Measurements from ENCODE around the gene GAPT.

Gene GAPT

DNA sequence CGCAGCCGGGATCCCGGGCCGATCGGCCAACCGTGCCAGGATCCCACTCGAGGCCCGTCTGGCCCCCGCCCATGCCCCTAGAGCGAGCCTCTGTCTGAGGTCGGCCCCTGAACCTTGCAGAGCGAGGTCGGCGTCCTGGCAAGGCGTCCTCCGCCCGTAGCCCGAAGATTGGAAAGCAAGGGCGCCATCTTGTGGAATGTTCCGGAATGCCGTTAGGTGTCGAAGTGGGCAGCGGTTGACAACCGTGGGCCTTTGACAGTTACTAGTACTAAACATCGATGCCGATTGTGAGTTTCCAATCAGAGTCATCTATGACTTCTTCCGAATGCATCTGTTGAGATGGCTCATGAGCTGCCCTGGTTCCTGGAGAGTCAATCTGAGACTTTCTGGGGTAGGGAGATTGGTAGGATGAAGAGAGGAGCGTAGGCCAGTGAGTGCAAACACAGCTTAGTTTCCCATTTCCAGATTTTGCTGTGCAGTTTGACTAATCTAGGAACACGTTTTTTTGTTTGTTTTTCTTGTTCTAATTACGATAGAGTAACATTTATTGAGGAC, 30.4 kb upstream of the GAPT start:
- in situ Hi-C loops (cut with HindIII; ENCODE audit: low sequenced_read_pairs), result loop anchor here (5.0 kb wide), 3 partner anchors 684 to 1159 kb away; no protein-coding TSS in a partner anchor

DNA sequence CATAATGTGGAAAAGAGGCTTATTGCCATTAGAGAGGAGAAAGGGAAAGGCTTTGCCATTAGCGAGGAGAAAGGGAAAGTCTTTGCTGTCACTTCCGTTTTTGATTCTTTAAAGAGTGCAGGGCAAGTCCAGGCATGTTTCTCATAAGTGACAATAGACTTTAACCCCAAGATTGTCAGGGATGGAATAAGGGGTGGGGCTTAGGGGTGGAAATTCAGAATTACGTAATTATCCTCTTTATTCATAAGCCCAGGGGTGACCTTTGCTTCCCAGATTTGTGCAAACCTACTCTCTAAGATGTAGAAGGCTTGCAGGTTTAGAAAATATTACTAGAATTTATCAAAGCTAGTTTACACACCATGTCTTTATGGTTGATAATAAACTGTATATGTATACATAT, 29.1 kb upstream of the GAPT start:
- in situ Hi-C loops (cut with HindIII; ENCODE audit: low sequenced_read_pairs), result loop anchor here (5.0 kb wide), 3 partner anchors 685 to 1160 kb away; no protein-coding TSS in a partner anchor

DNA sequence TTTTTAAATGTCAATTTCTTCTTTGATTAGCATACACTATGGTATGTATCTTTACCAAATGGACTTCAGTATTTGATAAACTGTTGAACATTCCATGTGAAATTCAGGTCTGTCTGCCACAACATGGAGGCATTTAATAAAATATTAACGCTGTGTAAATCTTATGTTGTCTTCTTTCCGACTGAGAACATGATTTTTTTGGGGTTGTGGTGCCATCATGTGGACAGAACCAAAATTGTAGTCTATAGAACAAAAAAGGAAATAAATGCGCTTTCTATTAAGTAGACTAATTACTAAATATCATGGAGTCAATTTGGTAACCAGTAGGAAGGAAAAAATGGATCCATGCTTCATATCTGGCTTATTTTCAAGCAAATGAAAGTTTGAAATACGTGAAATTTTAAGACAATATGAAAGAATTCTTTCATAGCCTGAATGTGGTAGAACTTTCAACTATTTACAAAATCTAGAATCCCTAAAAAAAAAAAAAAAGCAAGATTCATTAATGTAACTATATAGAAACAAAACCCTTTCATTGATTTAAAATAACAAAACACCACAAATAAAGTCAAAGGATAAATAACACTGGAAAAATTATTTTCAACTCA, 28.5 kb upstream of the GAPT start:
- in situ Hi-C loops (cut with HindIII; ENCODE audit: low sequenced_read_pairs), result loop anchor here (5.0 kb wide), 3 partner anchors 685 to 1160 kb away; no protein-coding TSS in a partner anchor

DNA sequence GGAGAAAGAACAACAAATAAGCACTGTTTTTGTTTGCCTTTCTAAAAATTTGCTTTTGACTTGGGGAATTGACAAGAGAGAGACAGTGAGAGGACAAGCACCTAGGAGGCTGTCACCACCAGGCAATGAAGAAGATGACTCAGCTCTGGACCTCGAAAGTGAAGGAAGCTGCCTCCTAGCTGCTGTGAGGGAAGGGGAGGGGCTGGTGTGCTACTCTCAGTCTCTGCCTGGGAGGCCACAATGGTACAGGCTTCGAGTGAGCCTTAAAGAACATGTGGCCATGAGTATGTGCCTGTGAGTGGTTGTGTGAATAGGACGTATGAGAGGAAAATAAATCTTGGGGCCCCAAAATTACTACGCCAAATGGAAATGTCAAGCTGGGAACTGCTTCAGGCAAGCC, 24.3 kb upstream of the GAPT start:
- in situ Hi-C loops (cut with HindIII; ENCODE audit: low sequenced_read_pairs), result no loop called here

DNA sequence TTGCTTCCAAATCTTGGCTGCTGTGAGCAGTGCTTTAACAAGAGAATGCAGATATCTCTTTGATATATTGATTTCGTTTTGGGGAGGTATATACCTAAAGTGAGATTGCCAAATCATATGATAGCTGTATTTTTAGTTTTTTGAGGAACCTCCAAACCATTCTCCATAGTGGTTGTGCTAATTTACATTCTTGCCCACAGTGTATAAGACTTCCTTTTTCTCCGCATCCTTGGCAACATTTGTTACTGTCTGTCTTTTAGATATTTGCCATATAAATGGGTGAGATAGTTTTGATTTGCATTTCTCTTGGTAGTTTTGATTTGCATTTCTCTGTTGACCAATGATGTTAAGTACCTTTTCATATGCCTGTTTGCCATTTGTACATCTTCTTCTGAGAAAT, 21.3 kb upstream of the GAPT start:
- in situ Hi-C loops (cut with HindIII; ENCODE audit: low sequenced_read_pairs), result no loop called here

DNA sequence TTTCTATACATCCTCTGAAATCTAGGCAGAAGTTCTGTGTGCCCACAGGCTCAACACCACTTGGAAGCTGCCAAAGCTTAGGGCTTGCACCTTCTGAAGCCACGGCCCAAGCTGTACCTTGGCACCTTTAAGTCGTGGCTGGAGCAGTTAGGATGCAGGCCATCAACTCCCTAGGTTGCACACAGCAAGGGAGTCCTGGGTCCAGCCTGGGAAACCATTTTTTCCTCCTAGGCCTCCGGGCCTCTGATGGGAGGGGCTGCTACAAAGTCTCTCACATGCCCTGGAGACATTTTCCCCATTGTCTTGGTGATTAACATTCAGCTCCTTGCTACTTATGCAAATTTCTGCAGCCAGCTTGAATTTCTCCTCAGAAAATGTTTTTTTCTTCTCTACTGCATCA, 15.8 kb upstream of the GAPT start:
- in situ Hi-C loops (cut with HindIII; ENCODE audit: low sequenced_read_pairs), result no loop called here

DNA sequence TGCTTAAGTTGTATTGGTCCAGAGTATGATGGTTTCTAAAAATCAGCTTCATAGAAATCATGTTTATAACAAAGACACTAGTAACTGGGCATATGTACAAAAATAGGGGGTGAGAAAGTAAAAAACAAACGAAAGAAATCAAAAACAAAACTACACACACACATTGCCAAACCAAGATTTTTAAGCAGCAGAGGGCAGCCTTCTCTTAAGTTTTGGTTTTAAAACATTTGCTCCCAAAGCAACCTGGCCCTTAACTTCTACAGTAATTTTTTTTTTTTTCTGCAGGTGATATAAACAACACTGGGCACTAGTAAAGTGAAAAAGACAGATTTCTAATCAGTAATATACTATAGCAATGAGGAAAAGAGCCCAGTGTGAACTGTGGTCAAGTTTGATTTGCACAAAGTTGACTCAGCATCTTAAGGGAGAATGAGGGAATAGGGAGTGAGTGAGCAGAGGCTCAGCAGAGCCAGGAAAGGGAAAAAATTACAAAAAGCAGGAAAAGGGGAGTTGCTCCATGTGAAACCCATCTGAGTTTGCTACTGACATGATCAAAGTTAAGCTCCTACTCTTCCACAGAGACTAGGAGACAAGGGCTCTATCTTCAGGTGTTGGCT, 13.4 kb upstream of the GAPT start:
- in situ Hi-C loops (cut with HindIII; ENCODE audit: low sequenced_read_pairs), result no loop called here

DNA sequence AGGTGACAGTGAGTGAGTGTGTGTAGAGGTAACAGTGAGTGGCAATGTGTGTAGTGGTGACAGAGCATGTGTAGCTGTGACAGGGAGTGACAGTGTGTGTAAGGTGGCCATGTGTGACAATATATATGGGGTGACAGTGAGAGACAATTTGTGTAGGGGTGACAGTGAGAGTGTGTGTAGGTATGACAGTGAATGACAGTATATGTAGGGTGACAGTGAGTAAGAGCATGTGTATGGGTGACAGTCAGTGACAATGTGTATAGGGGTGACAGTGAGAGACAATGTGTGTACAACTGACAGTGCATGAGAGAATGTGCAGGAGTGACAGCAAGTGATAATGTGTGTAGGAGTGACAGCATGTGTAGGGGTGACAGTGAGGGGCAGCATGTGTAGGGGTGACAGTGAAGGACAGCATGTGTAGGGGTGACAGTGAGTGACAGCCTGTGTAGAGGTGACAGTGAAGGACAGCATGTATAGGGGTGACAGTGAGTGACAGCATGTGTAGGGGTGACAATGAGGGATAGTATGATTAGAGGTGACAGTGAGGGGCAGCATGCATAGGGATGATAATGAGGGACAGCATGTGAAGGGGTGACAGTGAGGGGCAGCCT, 10.1 kb upstream of the GAPT start:
- in situ Hi-C loops (cut with HindIII; ENCODE audit: low sequenced_read_pairs), result no loop called here

DNA sequence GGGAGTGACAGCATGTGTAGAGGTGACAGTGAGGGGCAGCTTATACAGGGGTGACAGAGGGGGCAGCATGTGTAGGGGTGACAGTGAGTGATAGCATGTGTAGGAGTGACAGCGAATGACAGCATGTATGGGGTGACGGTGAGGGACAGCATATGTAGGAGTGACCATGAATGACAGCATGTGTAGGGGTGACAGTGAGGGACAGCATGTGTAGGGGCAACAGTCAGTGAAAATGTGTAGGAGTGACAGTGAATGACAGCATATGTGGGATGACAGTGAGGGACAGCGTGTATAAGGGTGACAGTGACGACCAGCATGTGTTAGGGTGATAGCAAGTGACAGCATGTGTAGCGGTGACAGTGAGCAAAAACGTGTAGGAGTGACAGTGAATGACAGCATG, 9.4 kb upstream of the GAPT start:
- in situ Hi-C loops (cut with HindIII; ENCODE audit: low sequenced_read_pairs), result no loop called here

DNA sequence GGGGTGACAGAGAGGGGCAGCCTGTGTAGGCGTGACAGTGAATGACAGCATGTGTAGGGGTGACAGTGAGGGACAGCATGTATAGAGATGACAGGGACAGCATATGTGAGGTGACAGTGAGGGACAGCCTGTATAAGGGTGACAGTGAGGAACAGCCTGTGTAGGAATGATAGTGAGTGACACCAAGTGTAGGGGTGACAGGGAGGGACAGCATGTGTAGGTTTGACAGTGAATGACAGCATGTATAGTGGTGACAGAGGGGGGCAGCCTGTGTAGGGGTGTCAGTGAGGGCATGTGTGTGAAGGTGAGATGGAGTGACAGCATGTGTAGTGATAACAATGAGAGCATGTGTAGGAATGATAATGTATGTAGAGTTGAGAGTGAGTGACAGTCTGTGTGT, 8.7 kb upstream of the GAPT start:
- in situ Hi-C loops (cut with HindIII; ENCODE audit: low sequenced_read_pairs), result no loop called here

DNA sequence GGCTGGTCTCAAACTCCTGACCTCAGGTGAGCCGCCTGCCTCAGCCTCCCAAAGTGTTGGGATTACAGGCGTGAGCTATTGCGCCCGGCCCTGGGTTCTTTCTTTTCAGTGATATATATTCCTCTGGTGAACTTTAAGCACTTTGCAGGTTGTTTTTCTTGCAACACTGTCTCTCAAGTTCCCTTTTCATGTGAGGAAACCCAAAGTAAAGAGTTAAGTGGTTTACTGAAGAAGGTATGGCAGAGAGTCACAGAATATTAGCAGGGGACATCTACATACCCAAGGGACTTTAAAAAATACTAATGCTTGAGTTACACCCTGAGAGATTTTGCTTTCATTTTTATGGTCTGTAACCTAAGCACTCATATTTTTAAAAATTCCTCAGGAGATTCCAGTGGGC, 6.7 kb upstream of the GAPT start:
- in situ Hi-C loops (cut with HindIII; ENCODE audit: low sequenced_read_pairs), result no loop called here

DNA sequence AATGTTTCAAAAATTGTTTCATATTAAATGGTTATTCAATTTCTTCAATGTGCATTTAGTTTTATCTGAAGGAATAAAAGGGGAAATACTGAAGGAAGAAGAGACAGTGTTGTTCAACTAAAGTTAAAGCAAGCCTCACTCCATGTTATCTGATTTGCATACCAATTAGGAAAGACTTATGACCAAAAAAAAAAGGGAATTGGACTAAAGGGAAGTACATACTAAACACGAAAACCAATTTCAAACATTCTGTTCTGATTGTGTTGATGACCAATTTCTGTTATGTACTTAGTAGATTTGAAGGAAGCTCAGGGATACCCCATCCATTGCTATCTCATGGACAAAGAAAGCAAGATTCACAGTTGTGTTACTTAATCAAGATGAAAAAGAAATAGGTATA, 4.9 kb upstream of the GAPT start:
- in situ Hi-C loops (cut with HindIII; ENCODE audit: low sequenced_read_pairs), result no loop called here

DNA sequence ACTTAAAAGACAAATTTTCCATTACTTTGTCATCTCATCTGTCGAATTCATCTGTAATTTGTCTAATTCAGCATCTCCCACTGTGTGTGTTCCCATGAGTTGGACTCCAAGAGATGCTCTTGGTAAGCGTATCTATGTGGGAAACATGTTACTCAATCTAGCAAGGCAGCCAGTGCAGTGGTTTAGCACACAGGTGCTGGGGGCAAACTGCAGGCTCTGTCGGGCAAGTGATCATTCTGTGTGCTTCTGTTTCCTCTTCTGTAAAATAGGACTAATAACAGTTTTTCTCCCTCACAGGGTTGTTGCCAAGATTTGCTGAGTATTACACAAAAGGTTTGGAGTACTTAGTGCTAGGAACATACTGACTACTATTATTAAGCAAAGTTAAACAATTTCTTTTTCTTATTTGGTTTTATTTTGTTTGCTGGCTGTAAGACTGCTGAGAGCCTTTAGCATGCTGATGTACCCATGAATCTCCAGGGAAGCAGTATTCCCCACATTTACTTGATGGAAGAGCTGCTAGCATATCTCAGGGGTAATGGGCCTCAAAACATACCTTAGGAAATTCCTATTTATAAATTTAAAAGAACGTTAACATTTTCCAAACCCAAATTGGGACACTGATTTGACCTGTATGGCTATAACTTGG, 709 bp upstream of the GAPT start:
- in situ Hi-C loops (cut with HindIII; ENCODE audit: low sequenced_read_pairs), result no loop called here

DNA sequence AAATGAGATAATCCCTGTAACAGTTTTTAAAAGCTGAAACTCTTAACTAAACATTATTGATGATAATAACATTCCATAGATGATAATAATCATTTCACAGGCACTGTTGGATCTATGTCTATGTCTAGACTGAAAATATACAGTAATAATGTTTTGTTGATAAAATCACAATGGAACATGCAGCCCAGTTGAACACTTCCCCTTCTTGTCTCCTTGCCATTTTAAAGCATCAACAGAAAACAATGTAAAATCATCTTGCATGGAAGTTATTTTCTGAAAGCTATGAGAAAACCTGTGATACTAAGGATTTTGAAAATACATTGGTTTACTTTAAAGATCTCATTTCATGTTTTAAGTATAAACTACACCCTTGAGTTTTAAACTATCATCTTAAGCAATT, 1.9 kb downstream of the GAPT start:
- in situ Hi-C loops (cut with HindIII; ENCODE audit: low sequenced_read_pairs), result no loop called here

DNA sequence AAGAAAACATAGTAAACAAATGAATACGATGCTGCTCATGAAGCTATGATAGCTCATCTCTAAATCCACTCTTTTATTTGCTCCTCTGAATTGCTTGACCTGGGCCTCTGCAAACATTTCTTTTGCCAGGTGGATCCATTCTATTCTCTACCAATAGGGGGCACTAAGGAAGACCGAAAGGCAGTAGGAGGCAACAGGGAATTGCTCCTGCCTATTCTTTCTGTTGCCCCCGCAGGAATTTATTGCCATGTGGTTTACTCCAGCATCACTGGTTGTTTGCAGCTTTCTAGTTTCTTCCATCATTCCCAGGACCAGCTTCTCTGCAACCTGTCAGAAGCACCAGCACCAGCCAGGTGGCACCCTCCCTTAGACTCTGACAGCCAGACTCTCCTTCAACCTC, 5.3 kb downstream of the GAPT start:
- in situ Hi-C loops (cut with HindIII; ENCODE audit: low sequenced_read_pairs), result loop anchor here (5.0 kb wide), 2 partner anchors 91 to 356 kb away; no protein-coding TSS in a partner anchor

DNA sequence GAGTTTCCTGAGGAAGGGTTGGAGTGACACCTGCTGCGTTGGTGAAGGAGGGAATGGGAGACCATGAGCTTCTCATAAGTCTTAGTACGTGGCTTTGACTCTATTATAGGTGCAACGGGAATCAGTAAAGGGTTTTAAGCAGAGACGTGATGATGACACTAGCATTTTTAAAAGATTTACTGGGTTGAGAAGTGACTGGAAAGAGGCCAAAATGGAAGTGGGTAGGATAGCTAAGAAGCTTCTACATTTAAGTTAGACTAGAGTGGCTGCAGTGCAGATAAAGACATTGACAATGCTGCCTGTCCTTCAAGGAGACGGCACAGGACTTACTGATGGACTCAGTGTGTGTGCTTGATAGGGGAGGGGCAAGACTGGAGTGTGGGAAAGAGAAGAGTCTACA, 6.2 kb downstream of the GAPT start:
- in situ Hi-C loops (cut with HindIII; ENCODE audit: low sequenced_read_pairs), result loop anchor here (5.0 kb wide), 2 partner anchors 90 to 355 kb away; no protein-coding TSS in a partner anchor

DNA sequence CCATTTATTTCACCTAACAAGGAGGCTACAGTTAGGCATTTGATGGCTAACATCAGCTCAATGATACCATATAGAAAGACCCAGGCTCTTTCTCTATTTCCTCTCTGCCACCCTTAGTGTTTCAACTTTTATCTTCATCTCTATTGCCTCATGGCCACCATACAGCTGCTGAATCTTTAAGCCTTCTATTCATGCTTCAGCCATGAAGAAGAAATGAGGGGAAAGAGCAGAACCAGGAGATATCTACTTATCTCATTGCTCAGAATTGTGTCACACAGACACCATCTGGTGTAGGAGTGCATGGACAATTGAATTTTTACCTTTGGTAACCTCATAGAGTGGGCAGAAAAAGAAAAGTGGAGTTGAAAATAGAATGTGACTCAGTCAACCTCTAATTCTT, 6.7 kb downstream of the GAPT start:
- in situ Hi-C loops (cut with HindIII; ENCODE audit: low sequenced_read_pairs), result loop anchor here (5.0 kb wide), 2 partner anchors 89 to 354 kb away; no protein-coding TSS in a partner anchor

DNA sequence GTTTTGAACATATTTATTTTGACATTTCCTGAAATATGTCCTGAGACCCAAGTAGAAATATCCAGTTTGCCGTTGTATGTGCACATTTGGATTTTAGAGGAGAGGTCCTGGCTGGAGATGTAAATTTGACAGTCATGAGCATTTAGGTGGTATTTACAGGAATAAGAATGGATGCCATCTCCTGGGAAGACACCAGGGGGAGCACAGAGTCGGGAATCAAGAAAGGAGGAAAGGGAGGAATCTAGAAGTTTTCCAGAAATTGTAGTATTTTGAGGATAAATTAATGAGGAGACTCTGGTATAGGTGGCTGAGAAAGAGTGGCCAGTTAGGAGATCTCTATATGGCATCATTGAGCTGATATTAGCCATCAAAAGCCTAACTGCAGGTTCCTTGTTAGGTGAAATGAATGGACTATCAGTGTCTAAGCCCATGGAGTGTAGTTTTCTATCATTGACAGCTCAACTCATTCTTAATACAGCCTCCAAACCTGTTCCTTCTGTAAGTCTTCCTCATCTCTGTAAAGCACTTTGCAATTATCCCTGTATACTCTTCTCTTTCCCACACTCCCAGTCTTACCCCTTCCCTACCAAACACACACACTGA, 7.2 kb downstream of the GAPT start:
- in situ Hi-C loops (cut with HindIII; ENCODE audit: low sequenced_read_pairs), result loop anchor here (5.0 kb wide), 2 partner anchors 89 to 354 kb away; no protein-coding TSS in a partner anchor

DNA sequence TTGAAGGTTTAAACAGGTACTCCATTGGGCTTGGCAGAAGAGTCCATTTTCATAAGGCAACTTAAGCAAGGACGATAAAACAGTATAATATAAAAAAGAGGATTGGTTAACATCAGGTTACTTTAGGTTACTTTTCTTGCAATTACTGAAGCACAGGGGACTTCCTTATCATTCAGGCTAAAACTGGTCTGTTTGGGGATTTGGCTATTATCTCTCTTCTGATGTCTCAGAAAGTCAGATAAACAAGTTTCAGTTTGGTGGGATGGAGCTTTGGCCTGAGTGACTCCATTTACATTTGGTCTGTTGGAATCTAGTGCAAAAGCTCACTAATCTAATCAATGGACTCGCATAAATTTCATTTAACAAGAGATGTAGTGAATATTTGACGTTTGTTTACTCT, 8.0 kb downstream of the GAPT start:
- in situ Hi-C loops (cut with HindIII; ENCODE audit: low sequenced_read_pairs), result loop anchor here (5.0 kb wide), 2 partner anchors 88 to 353 kb away; no protein-coding TSS in a partner anchor

DNA sequence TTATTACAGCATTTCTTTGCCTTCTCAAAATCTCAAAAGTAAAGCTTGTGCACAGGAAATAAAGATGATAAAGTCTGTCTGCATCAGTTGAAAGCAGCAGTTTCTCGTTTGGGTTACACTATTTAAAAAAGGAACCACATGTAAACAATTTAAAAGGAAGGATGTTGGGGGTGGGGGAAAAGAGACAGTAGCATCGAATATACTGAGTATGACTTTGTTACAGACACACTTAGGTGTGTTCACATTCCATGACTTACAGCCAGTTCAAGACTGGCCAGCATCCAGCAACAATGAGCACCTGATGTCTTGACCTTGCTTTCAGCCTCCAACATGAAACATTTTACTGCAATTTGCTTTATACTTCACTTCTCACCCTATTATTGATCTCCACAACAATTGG, 8.7 kb downstream of the GAPT start:
- in situ Hi-C loops (cut with HindIII; ENCODE audit: low sequenced_read_pairs), result loop anchor here (5.0 kb wide), 2 partner anchors 87 to 352 kb away; no protein-coding TSS in a partner anchor
